ENCODE results near the gene STAMBPL1. TPM values are rescaled to one million over a fixed set of nuclear protein-coding genes. Genes with fewer than 3 reads are reported as not detected.

The STAMBPL1 gene
- polyA plus RNA-seq, 1 of the 3 experiments (the other 2 are of a cell fraction) = 25.1 TPM

DNA sequence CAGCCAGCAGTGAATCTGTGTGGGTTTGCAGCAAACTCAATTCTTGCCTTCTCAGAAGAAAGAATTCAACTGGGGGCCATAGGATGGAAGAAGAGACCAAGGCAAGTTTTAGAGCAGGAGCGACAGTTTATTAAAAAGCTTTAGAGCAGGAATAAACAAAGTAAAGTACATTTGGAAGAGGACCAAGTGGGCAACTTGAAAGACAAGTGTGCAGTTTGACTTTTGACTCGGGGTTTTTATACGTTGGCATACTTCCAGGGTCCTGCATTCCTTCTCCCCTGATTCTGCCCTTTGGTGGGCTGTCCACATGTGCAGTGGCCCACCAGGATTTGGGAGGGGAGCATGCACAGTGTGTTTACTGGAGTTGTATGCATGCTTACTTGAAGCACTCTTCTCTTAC, 25.4 kb upstream of the STAMBPL1 start (continued):
- TF ChIP-seq FOXM1 (IDR thresholded peaks at IDR 0.05; ENCODE audit: low read depth) = no peak
- TF ChIP-seq GATA2 (CRISPR knock-in tag; IDR thresholded peaks at IDR 0.05) = no peak
- no peak for TF ChIP-seq RAD21 (IDR thresholded peaks at IDR 0.05; ENCODE audit: low read length)
- TF ChIP-seq, protein P1, sequence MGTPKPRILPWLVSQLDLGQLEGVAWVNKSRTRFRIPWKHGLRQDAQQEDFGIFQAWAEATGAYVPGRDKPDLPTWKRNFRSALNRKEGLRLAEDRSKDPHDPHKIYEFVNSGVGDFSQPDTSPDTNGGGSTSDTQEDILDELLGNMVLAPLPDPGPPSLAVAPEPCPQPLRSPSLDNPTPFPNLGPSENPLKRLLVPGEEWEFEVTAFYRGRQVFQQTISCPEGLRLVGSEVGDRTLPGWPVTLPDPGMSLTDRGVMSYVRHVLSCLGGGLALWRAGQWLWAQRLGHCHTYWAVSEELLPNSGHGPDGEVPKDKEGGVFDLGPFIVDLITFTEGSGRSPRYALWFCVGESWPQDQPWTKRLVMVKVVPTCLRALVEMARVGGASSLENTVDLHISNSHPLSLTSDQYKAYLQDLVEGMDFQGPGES (IDR thresholded peaks at IDR 0.05; ENCODE audit: low read depth, low read length) = no peak
- TF ChIP-seq ELF1 (IDR thresholded peaks at IDR 0.05) = no peak
- no peak for TF ChIP-seq SIN3A (IDR thresholded peaks at IDR 0.05; ENCODE audit: borderline replicate concordance, low read depth, low read length)
- TF ChIP-seq FOXJ3 (CRISPR knock-in tag; IDR thresholded peaks at IDR 0.05) = no peak

DNA sequence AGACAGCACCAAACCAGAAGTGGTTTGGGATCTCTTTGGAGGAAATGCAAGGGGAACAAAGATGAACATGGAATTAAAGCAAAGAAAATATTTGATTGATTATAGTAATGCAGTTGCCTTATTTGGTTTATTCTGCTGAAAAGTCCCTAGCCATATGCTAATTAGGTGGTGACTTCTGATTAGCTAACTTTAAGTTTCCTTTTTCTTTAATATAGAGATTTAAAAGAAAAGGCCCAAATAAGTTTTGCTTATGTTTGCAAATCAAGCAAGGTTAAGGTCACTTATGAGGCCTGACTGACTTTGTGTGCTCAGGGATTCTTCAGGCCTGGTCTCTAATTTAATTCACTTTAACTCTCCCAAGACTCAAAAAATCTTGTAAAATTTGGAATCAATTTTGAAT, 22.2 kb upstream of the STAMBPL1 start:
- H3K27me3 ChIP-seq (ENCODE audit: insufficient read depth) = no peaks in the 10 kb centered on the region
- no peak overlapping the region for H3K4me3 ChIP-seq (ENCODE audit: low read depth in 2 of 2, low read length in 1 of 2)
- no peaks in the 10 kb centered on the region for H3K9me3 ChIP-seq
- TF ChIP-seq RAD21 (IDR thresholded peaks at IDR 0.05; ENCODE audit: low read length) = no peak
- no peak for TF ChIP-seq RXRA (IDR thresholded peaks at IDR 0.05; ENCODE audit: borderline replicate concordance, low read depth)
- no peak for TF ChIP-seq JUND (IDR thresholded peaks at IDR 0.05)
- no peak for TF ChIP-seq SMC3 (IDR thresholded peaks at IDR 0.05; ENCODE audit: low read depth, low read length)
- TF ChIP-seq MEF2A (IDR thresholded peaks at IDR 0.05; ENCODE audit: borderline replicate concordance, low read depth) = no peak
- TF ChIP-seq EP300 (IDR thresholded peaks at IDR 0.05; ENCODE audit: borderline replicate concordance in 1 of 2, low read depth in 1 of 2, low read length in 1 of 2) = no peak
- TF ChIP-seq, protein P1 (IDR thresholded peaks at IDR 0.05; ENCODE audit: low read depth, low read length) = no peak
- TF ChIP-seq RFX5 (IDR thresholded peaks at IDR 0.05; ENCODE audit: low read length) = no peak
- no peak for TF ChIP-seq SIN3A (IDR thresholded peaks at IDR 0.05; ENCODE audit: borderline replicate concordance, low read depth, low read length)
- TF ChIP-seq, protein P2, sequence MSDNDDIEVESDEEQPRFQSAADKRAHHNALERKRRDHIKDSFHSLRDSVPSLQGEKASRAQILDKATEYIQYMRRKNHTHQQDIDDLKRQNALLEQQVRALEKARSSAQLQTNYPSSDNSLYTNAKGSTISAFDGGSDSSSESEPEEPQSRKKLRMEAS (IDR thresholded peaks at IDR 0.05; ENCODE audit: low read depth) = no peak
- TF ChIP-seq TCF12 (IDR thresholded peaks at IDR 0.05) = no peak
- no peak for TF ChIP-seq GABPA (IDR thresholded peaks at IDR 0.05; ENCODE audit: low read depth)
- TF ChIP-seq, protein P3, sequence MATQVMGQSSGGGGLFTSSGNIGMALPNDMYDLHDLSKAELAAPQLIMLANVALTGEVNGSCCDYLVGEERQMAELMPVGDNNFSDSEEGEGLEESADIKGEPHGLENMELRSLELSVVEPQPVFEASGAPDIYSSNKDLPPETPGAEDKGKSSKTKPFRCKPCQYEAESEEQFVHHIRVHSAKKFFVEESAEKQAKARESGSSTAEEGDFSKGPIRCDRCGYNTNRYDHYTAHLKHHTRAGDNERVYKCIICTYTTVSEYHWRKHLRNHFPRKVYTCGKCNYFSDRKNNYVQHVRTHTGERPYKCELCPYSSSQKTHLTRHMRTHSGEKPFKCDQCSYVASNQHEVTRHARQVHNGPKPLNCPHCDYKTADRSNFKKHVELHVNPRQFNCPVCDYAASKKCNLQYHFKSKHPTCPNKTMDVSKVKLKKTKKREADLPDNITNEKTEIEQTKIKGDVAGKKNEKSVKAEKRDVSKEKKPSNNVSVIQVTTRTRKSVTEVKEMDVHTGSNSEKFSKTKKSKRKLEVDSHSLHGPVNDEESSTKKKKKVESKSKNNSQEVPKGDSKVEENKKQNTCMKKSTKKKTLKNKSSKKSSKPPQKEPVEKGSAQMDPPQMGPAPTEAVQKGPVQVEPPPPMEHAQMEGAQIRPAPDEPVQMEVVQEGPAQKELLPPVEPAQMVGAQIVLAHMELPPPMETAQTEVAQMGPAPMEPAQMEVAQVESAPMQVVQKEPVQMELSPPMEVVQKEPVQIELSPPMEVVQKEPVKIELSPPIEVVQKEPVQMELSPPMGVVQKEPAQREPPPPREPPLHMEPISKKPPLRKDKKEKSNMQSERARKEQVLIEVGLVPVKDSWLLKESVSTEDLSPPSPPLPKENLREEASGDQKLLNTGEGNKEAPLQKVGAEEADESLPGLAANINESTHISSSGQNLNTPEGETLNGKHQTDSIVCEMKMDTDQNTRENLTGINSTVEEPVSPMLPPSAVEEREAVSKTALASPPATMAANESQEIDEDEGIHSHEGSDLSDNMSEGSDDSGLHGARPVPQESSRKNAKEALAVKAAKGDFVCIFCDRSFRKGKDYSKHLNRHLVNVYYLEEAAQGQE (IDR thresholded peaks at IDR 0.05; ENCODE audit: low read depth, low read length) = no peak
- no peak for TF ChIP-seq POLR2AphosphoS5 (IDR thresholded peaks at IDR 0.05; ENCODE audit: low read depth, low read length)
- TF ChIP-seq, protein P4, sequence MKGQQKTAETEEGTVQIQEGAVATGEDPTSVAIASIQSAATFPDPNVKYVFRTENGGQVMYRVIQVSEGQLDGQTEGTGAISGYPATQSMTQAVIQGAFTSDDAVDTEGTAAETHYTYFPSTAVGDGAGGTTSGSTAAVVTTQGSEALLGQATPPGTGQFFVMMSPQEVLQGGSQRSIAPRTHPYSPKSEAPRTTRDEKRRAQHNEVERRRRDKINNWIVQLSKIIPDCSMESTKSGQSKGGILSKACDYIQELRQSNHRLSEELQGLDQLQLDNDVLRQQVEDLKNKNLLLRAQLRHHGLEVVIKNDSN (IDR thresholded peaks at IDR 0.05; ENCODE audit: borderline replicate concordance, low read depth) = no peak
- no peak for DNase-seq
- ChIA-PET POLR2A (no interaction called here), CTCF (interaction anchor here (1.4 kb wide), 1 partner anchor 22 kb away, joined by 4 read pairs; no protein-coding TSS in a partner anchor)
- no peak overlapping the region for H2AFZ ChIP-seq (ENCODE audit: low read depth)
- H3K36me3 ChIP-seq (replicated peaks in 1 of 2; ENCODE audit: control insufficient read depth in 1 of 2, insufficient read depth in 2 of 2, low read length in 1 of 2) = no peaks in the 10 kb centered on the region
- peaks cover 2% of the 10 kb centered on the region for H3F3A ChIP-seq (replicated peaks; ENCODE audit: insufficient read depth)
- H3K9ac ChIP-seq = no peak overlapping the region
- H3K9me2 ChIP-seq = no peaks in the 10 kb centered on the region
- H3K79me2 ChIP-seq (ENCODE audit: insufficient read depth) = no peaks in the 10 kb centered on the region
- no peak overlapping the region for H3K4me2 ChIP-seq
- H3K27ac ChIP-seq (ENCODE audit: low read depth in 2 of 2, low read length in 1 of 2) = no peak overlapping the region
- no peaks in the 10 kb centered on the region for H3K4me1 ChIP-seq (ENCODE audit: control insufficient read depth in 1 of 2, insufficient read depth in 2 of 2, low read depth in 1 of 2, low read length in 1 of 2)
- no peaks in the 10 kb centered on the region for H4K20me1 ChIP-seq (ENCODE audit: insufficient read depth)

Measured in SK-N-SH (cell line).